IMR-90 (cell line): ENCODE data around the gene MLST8. TPM values are rescaled to one million over a fixed set of nuclear protein-coding genes. Genes with fewer than 3 reads are reported as not detected.
A peak's percentile ranks its signal among the peaks of the same experiment; 100 is the strongest.

ENCODE experiments used
- ATAC-seq: fragments of 200-7000 bp; cut with Tn5 transposase; 2 replicates; pipeline ENCODE4 v1.9.1; 2020; ENCODE audit warnings: low read depth, mild to moderate bottlenecking, moderate library complexity
- BruUV-seq: library from RNA; stranded (reverse); fragments of 400-500 nt; replicated peaks from 2 replicates; lab custom pipeline; 2021; lab: Mats Ljungman, UMichigan
- CTCF ChIA-PET: fragments of 300-600 bp; formaldehyde crosslinking; extraction: SDS; loops from one replicate; lab custom pipeline; 2021; ENCODE audit warnings: antibody characterized with exemption; lab: Yijun Ruan, JAX
- POLR2A ChIA-PET: fragments of 300-600 bp; sonication (Branson Sonifier 250); formaldehyde crosslinking; loops from one replicate; lab custom pipeline; 2022; ENCODE audit warnings: antibody characterized with exemption; ENCODE audit not compliant: unreplicated experiment; lab: Charles Lee
- DNase-seq: peaks from one replicate; pipeline ENCODE4 v3.0.0; 2013
- H2AFZ ChIP-seq: replicated peaks from 2 replicates; pipeline ENCODE3; 2013; ENCODE audit warnings: low read length, mild to moderate bottlenecking; ENCODE audit not compliant: poor library complexity
- H2AK5ac ChIP-seq: 2 replicates; pipeline ENCODE4 v1.6.1; 2013; ENCODE audit warnings: low read depth, low read length, inconsistent platforms
- H2AK9ac ChIP-seq: replicated peaks from 2 replicates; pipeline ENCODE3; 2013; ENCODE audit warnings: mild to moderate bottlenecking, low read depth, low read length, moderate library complexity; ENCODE audit not compliant: poor library complexity
- H2BK120ac ChIP-seq: 2 replicates; pipeline ENCODE4 v1.6.1; 2013; ENCODE audit warnings: low read depth, low read length, inconsistent platforms
- H2BK15ac ChIP-seq: 3 replicates; pipeline ENCODE4 v1.6.1; 2013; ENCODE audit warnings: low read depth, low read length, inconsistent platforms
- H2BK20ac ChIP-seq: 2 replicates; pipeline ENCODE4 v1.6.1; 2013; ENCODE audit warnings: low read depth, mild to moderate bottlenecking, inconsistent platforms, low read length, moderate library complexity
- H2BK5ac ChIP-seq: 2 replicates; pipeline ENCODE4 v1.6.1; 2013; ENCODE audit warnings: mild to moderate bottlenecking, low read depth, low read length, inconsistent platforms; ENCODE audit not compliant: poor library complexity, severe bottlenecking
- H3K14ac ChIP-seq: replicated peaks from 2 replicates; pipeline ENCODE4 v1.6.1; 2013; ENCODE audit warnings: low read depth, low read length, inconsistent platforms
- H3K18ac ChIP-seq: 2 replicates; pipeline ENCODE4 v1.6.1; 2013; ENCODE audit warnings: low read depth, low read length, control low read depth
- H3K23ac ChIP-seq: 2 replicates; pipeline ENCODE4 v1.6.1; 2013; ENCODE audit warnings: low read depth, low read length, inconsistent platforms
- H3K27ac ChIP-seq: 2 replicates; pipeline ENCODE4 v1.5.1; 2013; ENCODE audit warnings: mild to moderate bottlenecking, control low read depth, low read length; ENCODE audit not compliant: insufficient read depth
- H3K27me3 ChIP-seq: 2 replicates; pipeline ENCODE4 v1.6.1; 2013; ENCODE audit warnings: low read length; ENCODE audit not compliant: control insufficient read depth, insufficient read depth
- H3K36me3 ChIP-seq: 2 replicates; pipeline ENCODE4 v1.6.1; 2013; ENCODE audit warnings: low read length, mixed read lengths; ENCODE audit not compliant: control insufficient read depth, insufficient read depth
- H3K4ac ChIP-seq: 2 replicates; pipeline ENCODE4 v1.6.1; 2013; ENCODE audit warnings: low read depth, low read length, inconsistent platforms
- H3K4me1 ChIP-seq: 2 replicates; pipeline ENCODE4 v1.6.1; 2013; ENCODE audit warnings: low read length, mixed read lengths; ENCODE audit not compliant: control insufficient read depth, insufficient read depth
- H3K4me2 ChIP-seq: 2 replicates; pipeline ENCODE4 v1.6.1; 2013; ENCODE audit warnings: low read depth, mild to moderate bottlenecking, control low read depth, low read length, moderate library complexity
- H3K4me3 ChIP-seq: 2 replicates; pipeline ENCODE4 v1.5.1; 2013; ENCODE audit warnings: low read depth, mild to moderate bottlenecking, control low read depth, low read length, moderate library complexity; ENCODE audit not compliant: insufficient read depth
- H3K56ac ChIP-seq: 2 replicates; pipeline ENCODE4 v1.6.1; 2013; ENCODE audit warnings: low read length, inconsistent platforms; ENCODE audit not compliant: insufficient read depth; ENCODE audit errors: extremely low read depth
- H3K79me1 ChIP-seq, 2 experiments: 2 replicates each; pipeline ENCODE4 v1.6.1; 2013; ENCODE audit warnings: low read length in 2 of 2, inconsistent platforms in 1 of 2, low read depth in 1 of 2
- H3K9ac ChIP-seq: 2 replicates; pipeline ENCODE4 v1.6.1; 2013; ENCODE audit warnings: low read depth, low read length, control low read depth
- H3K9me1 ChIP-seq: 2 replicates; pipeline ENCODE4 v1.6.1; 2013; ENCODE audit warnings: low read length, inconsistent platforms; ENCODE audit not compliant: insufficient read depth
- H3K9me3 ChIP-seq: 2 replicates; pipeline ENCODE4 v1.6.1; 2013; ENCODE audit warnings: low read length; ENCODE audit not compliant: control insufficient read depth, insufficient read depth
- H4K20me1 ChIP-seq: 2 replicates; pipeline ENCODE4 v1.6.1; 2013; ENCODE audit warnings: low read length, inconsistent platforms; ENCODE audit not compliant: insufficient read depth
- H4K5ac ChIP-seq: 2 replicates; pipeline ENCODE4 v1.6.1; 2013; ENCODE audit warnings: mild to moderate bottlenecking, low read depth, low read length, control low read depth
- H4K8ac ChIP-seq, 2 experiments: 2 replicates each; pipeline ENCODE4 v1.6.1; 2013; ENCODE audit warnings: low read depth in 2 of 2, low read length in 2 of 2, control low read depth in 1 of 2, inconsistent platforms in 1 of 2
- H4K91ac ChIP-seq: 2 replicates; pipeline ENCODE4 v1.6.1; 2013; ENCODE audit warnings: low read depth, low read length, inconsistent platforms; ENCODE audit not compliant: insufficient read depth
- BHLHE40 ChIP-seq: fragments of 150-350 bp; IDR thresholded peaks from 2 replicates; pipeline ENCODE4 v1.6.1; 2016; ENCODE audit warnings: mild to moderate bottlenecking, low read depth, low read length
- FOS ChIP-seq: fragments of 150-350 bp; IDR thresholded peaks from 2 replicates; pipeline ENCODE4 v1.6.1; 2016; ENCODE audit warnings: low read depth, low read length
- MAFK ChIP-seq: IDR thresholded peaks from 2 replicates; pipeline ENCODE4 v1.6.1; 2012; ENCODE audit warnings: low read depth, low read length, improper control_type of control experiment
- MAZ ChIP-seq: IDR thresholded peaks from 2 replicates; pipeline ENCODE4 v1.6.1; 2012; ENCODE audit warnings: low read depth, mild to moderate bottlenecking, low read length, improper control_type of control experiment, moderate library complexity, borderline replicate concordance
- MXI1 ChIP-seq: IDR thresholded peaks from 2 replicates; pipeline ENCODE4 v1.6.1; 2012; ENCODE audit warnings: low read depth, mild to moderate bottlenecking, low read length, moderate library complexity, borderline replicate concordance
- POLR2A ChIP-seq: IDR thresholded peaks from 2 replicates; pipeline ENCODE4 v1.6.1; 2012; ENCODE audit warnings: mild to moderate bottlenecking, low read depth, low read length
- RAD21 ChIP-seq: IDR thresholded peaks from 2 replicates; pipeline ENCODE4 v1.6.1; 2012; ENCODE audit warnings: low read length, improper control_type of control experiment
- RFX5 ChIP-seq: IDR thresholded peaks from 2 replicates; pipeline ENCODE4 v1.8.0; 2012; ENCODE audit warnings: low read depth, mild to moderate bottlenecking, low read length, moderate library complexity
- USF2 ChIP-seq: fragments of 150-350 bp; IDR thresholded peaks from 2 replicates; pipeline ENCODE4 v1.6.1; 2017; ENCODE audit warnings: mild to moderate bottlenecking, antibody characterized with exemption, low read length, low read depth
- WGBS, 2 experiments: methylation state at CpG; one replicate each; pipeline versions ENCODE4 v1.1.5 to v1.1.7; 2013; ENCODE audit warnings: missing lambda C conversion rate in 2 of 2; ENCODE audit not compliant: insufficient read length in 1 of 2; ENCODE audit errors: extremely low coverage in 2 of 2; 5-methylcytosine and 5-hydroxymethylcytosine counted together
- dilution Hi-C: fragments of 300-500 bp; cut with HindIII; formaldehyde crosslinking; loops from one replicate; pipeline ENCODE4 v1.14.3; 2018; ENCODE audit warnings: low sequenced_read_pairs; ENCODE audit not compliant: unreplicated experiment
- in situ Hi-C: fragments of 300-500 bp; cut with MboI; formaldehyde crosslinking; loops from 3 replicates; pipeline ENCODE4 v1.14.3; 2019; ENCODE audit warnings: low sequenced_read_pairs, inconsistent platforms, mixed read lengths
- intact Hi-C: fragments of 100-400 bp; cut with micrococcal nuclease; formaldehyde crosslinking; loops from 2 replicates; pipeline ENCODE4 v1.10.0; 2022
- polyA plus RNA-seq, 3 experiments: library from polyadenylated mRNA; depleted of rRNA; stranded (reverse); fragments of >200 nt; gene quantifications; 2 replicates each; pipeline ENCODE4 v1.2.3, GENCODE V29; 2012; ENCODE audit warnings: low replicate concordance in 1 of 3
- total RNA-seq: library from RNA; depleted of rRNA; stranded (reverse); fragments of >200 nt; gene quantifications from 2 replicates; pipeline ENCODE4 v1.2.3, GENCODE V29; 2012

The MLST8 gene
- total and polyA plus RNA-seq, 2 of the 4 experiments (the other 2 are of a cell fraction) = 34.4 to 93.7 TPM

GRCh38 chr16:2253293-2253692, 48.0 kb downstream of the MLST8 start:
- no peak overlapping the region for H2BK120ac ChIP-seq
- H3K36me3 ChIP-seq = peaks cover 42% of the 10 kb centered on the region
- 0 out of 2 replicates have a peak, but pooled peaks cover 2% of the 10 kb centered on the region for H3K9me1 ChIP-seq
- CTCF ChIA-PET = no interaction called here
- no peaks in the 10 kb centered on the region for H3K9me3 ChIP-seq
- POLR2A ChIA-PET = no interaction called here
- H3K27ac ChIP-seq = no peak overlapping the region
- ATAC-seq (no peak), DNase-seq (no peak)
- H2AK9ac ChIP-seq = no peak overlapping the region
- peaks cover 21 to 51% of the 10 kb centered on the region in 2 experiments for H3K79me1 ChIP-seq
- no peak overlapping the region for H3K4me3 ChIP-seq
- in situ Hi-C loops = loop anchor here (10.0 kb wide), 1 partner anchor 252 kb away; no protein-coding TSS in a partner anchor
- H3K14ac ChIP-seq = no peak overlapping the region
- TF ChIP-seq MAZ (no peak), USF2 (no peak), FOS (no peak), MXI1 (no peak), MAFK (no peak), BHLHE40 (no peak), POLR2A (no peak), RFX5 (no peak), RAD21 (no peak)
- H3K4me2 ChIP-seq = no peak overlapping the region
- H3K9ac ChIP-seq = no peak overlapping the region
- H4K8ac ChIP-seq = no peak overlapping the region
- no peak overlapping the region for H2BK20ac ChIP-seq
- WGBS, 2 experiments = 89% methylated on average over 5 of the region's 11 CpGs; no CpG with 5 or more reads in 1 of the 2 experiments
- no peak overlapping the region for H4K5ac ChIP-seq
- TSS peak; percentile 75 for BruUV-seq
- peaks cover 9% of the 10 kb centered on the region for H3K4me1 ChIP-seq
- peaks cover 30% of the 10 kb centered on the region for H4K20me1 ChIP-seq
- intact Hi-C loops = no loop called here
- H3K56ac ChIP-seq = no peak overlapping the region
- H2BK5ac ChIP-seq = no peak overlapping the region
- no peak overlapping the region for H2BK15ac ChIP-seq
- H3K4ac ChIP-seq = no peak overlapping the region
- dilution Hi-C loops = no loop called here
- H2AK5ac ChIP-seq = no peak overlapping the region
- H3K18ac ChIP-seq = no peak overlapping the region
- H4K91ac ChIP-seq = no peak overlapping the region
- no peak overlapping the region for H2AFZ ChIP-seq
- H3K27me3 ChIP-seq = no peaks in the 10 kb centered on the region
- no peak overlapping the region for H3K23ac ChIP-seq
